Naive thymus-derived CD4-positive, alpha-beta T cell (primary cell): ENCODE measurements around the gene CKMT2. TPM values are rescaled to one million over a fixed set of nuclear protein-coding genes. Genes with fewer than 3 reads are reported as not detected.

Experiments
- ATAC-seq: fragments of 150-1000 bp; cut with Tn5 transposase; 2 replicates; pipeline ENCODE4 v1.10.0; 2021; ENCODE audit warnings: mild to moderate bottlenecking, moderate library complexity
- CTCF ChIA-PET: fragments of 350-600 bp; sonication (Branson Sonifier 250); formaldehyde crosslinking; loops from one replicate; lab custom pipeline; 2021; ENCODE audit warnings: antibody characterized with exemption; lab: Charles Lee
- POLR2A ChIA-PET: fragments of 350-600 bp; sonication (Branson Sonifier 250); formaldehyde crosslinking; loops from one replicate; lab custom pipeline; 2021; ENCODE audit warnings: antibody characterized with exemption, inconsistent platforms; lab: Charles Lee
- DNase-seq, 9 donors: peaks; one replicate each; pipeline versions ENCODE4 v3.0.0 to v3.0.0-alpha.2; 2020 to 2022; ENCODE audit warnings: mixed read lengths in 1 of 9
- H3K27ac ChIP-seq: one replicate; pipeline ENCODE4 v1.7.0; 2013; ENCODE audit warnings: mild to moderate bottlenecking, low read depth, low read length, moderate library complexity
- H3K27me3 ChIP-seq, 2 donors: one replicate each; pipeline ENCODE4 v1.7.0; 2013; ENCODE audit warnings: low read length in 2 of 2, mild to moderate bottlenecking in 2 of 2, moderate library complexity in 2 of 2; ENCODE audit not compliant: control insufficient read depth in 2 of 2, insufficient read depth in 2 of 2
- H3K36me3 ChIP-seq, 3 experiments: 1 replicate in 2 of 3; 2 replicates in 1 of 3; pipeline ENCODE4 v1.7.0; 2013; ENCODE audit warnings: low read length in 3 of 3, mild to moderate bottlenecking in 3 of 3, moderate library complexity in 1 of 3; ENCODE audit not compliant: insufficient read depth in 3 of 3, control insufficient read depth in 2 of 3
- H3K4me1 ChIP-seq, 2 donors: one replicate each; pipeline ENCODE4 v1.7.0; 2013; ENCODE audit warnings: low read length in 2 of 2, mild to moderate bottlenecking in 2 of 2, moderate library complexity in 1 of 2; ENCODE audit not compliant: control insufficient read depth in 2 of 2, insufficient read depth in 2 of 2
- H3K4me3 ChIP-seq: 2 replicates; pipeline ENCODE4 v1.7.0; 2013; ENCODE audit warnings: mild to moderate bottlenecking, low read length
- H3K9me3 ChIP-seq, 3 experiments: 1 replicate in 2 of 3; 2 replicates in 1 of 3; pipeline ENCODE4 v1.7.0; 2013; ENCODE audit warnings: low read length in 3 of 3; ENCODE audit not compliant: control insufficient read depth in 2 of 3
- H3K27ac Mint-ChIP-seq, 9 donors: one replicate each; pipeline ENCODE4 v1.8.0; 2020 to 2022; ENCODE audit warnings: mixed read lengths in 9 of 9, mild to moderate bottlenecking in 8 of 9, moderate library complexity in 5 of 9, inconsistent platforms in 2 of 9
- H3K27me3 Mint-ChIP-seq, 5 donors: one replicate each; pipeline ENCODE4 v1.8.0; 2021 to 2022; ENCODE audit warnings: mixed read lengths in 5 of 5, mild to moderate bottlenecking in 1 of 5
- H3K36me3 Mint-ChIP-seq, 5 donors: one replicate each; pipeline ENCODE4 v1.8.0; 2020 to 2022; ENCODE audit warnings: mixed read lengths in 5 of 5, mild to moderate bottlenecking in 3 of 5, inconsistent platforms in 1 of 5
- H3K4me1 Mint-ChIP-seq, 7 donors: one replicate each; pipeline ENCODE4 v1.8.0; 2020 to 2022; ENCODE audit warnings: mixed read lengths in 7 of 7, mild to moderate bottlenecking in 3 of 7, inconsistent platforms in 1 of 7
- H3K4me3 Mint-ChIP-seq, 10 donors: one replicate each; pipeline ENCODE4 v1.8.0; 2020 to 2022; ENCODE audit warnings: mild to moderate bottlenecking in 10 of 10, mixed read lengths in 10 of 10, moderate library complexity in 6 of 10, inconsistent platforms in 2 of 10
- H3K9me3 Mint-ChIP-seq, 11 donors: one replicate each; pipeline ENCODE4 v1.8.0; 2020 to 2022; ENCODE audit warnings: mixed read lengths in 11 of 11, mild to moderate bottlenecking in 4 of 11, inconsistent platforms in 1 of 11, moderate library complexity in 1 of 11
- intact Hi-C, 2 donors: fragments of 100-400 bp; cut with micrococcal nuclease; formaldehyde crosslinking; loops; one replicate each; pipeline ENCODE4 v1.15.1; 2023
- polyA plus RNA-seq, 2 donors: library from polyadenylated mRNA; unstranded; fragments of 300-500 nt; fragmentation: Illumina TruSeq; gene quantifications; one replicate each; pipeline ENCODE4 v1.2.3, GENCODE V29; 2021
- total RNA-seq, 6 experiments: library from RNA in 5 of 6; stranded (reverse) in 5 of 6; gene quantifications; 1 replicate in 5 of 6; 2 replicates in 1 of 6; pipeline ENCODE4 v1.2.3 and lab custom pipeline; 2021 to 2026

The CKMT2 gene
- total and polyA plus RNA-seq, 7 experiments from 2014 or later = not detected

GRCh38 chr5:81250004-81250403 lies 16.9 kb downstream of the CKMT2 start:
- peaks cover 0 to 49% (median 20%) of the 10 kb centered on the region in 5 donors for H3K36me3 Mint-ChIP-seq
- no peak for ATAC-seq
- peak overlapping the region in 1 of 9 donors; percentile 23 for H3K27ac Mint-ChIP-seq
- no peak for DNase-seq
- H3K27me3 Mint-ChIP-seq = no peaks in the 10 kb centered on the region
- H3K9me3 Mint-ChIP-seq = peaks cover 0 to 1% (median 0%) of the 10 kb centered on the region in 11 donors
- CTCF ChIA-PET = no interaction called here
- no peaks in the 10 kb centered on the region for H3K4me1 ChIP-seq
- no peak overlapping the region for H3K4me3 Mint-ChIP-seq
- H3K4me1 Mint-ChIP-seq = peaks cover 0 to 6% (median 0%) of the 10 kb centered on the region in 7 donors
- POLR2A ChIA-PET = no interaction called here
- intact Hi-C loops = loop anchor here in 1 of 2 donors (5.0 kb wide), 1 partner anchor 47 kb away; no protein-coding TSS in a partner anchor
- no peaks in the 10 kb centered on the region for H3K27me3 ChIP-seq
- H3K4me3 ChIP-seq = no peak overlapping the region
- no peak overlapping the region for H3K27ac ChIP-seq
- H3K9me3 ChIP-seq = no peaks in the 10 kb centered on the region
- H3K36me3 ChIP-seq = no peaks in the 10 kb centered on the region

- no peaks in the 10 kb centered on the region for H3K27me3 ChIP-seq
- Mint-ChIP-seq H3K27ac (no peak overlapping the region), H3K36me3 (peaks cover 0 to 52% (median 22%) of the 10 kb centered on the region in 5 donors), H3K27me3 (no peaks in the 10 kb centered on the region), H3K4me3 (no peak overlapping the region), H3K9me3 (peaks cover 0 to 1% (median 0%) of the 10 kb centered on the region in 11 donors), H3K4me1 (peaks cover 0 to 5% (median 0%) of the 10 kb centered on the region in 7 donors)
- ChIA-PET CTCF (interaction anchor here (0.6 kb wide), 1 partner anchor 12 kb away, joined by 4 read pairs; no protein-coding TSS in a partner anchor), POLR2A (no interaction called here)
- intact Hi-C loops = loop anchor here in 1 of 2 donors (5.0 kb wide), 1 partner anchor 45 kb away; no protein-coding TSS in a partner anchor
- no peak overlapping the region for H3K4me3 ChIP-seq
- H3K27ac ChIP-seq = no peak overlapping the region
- H3K36me3 ChIP-seq = no peaks in the 10 kb centered on the region
- H3K4me1 ChIP-seq = no peaks in the 10 kb centered on the region
- no peak for ATAC-seq
- no peak for DNase-seq
- no peaks in the 10 kb centered on the region for H3K9me3 ChIP-seq
These were observed 18.8 kb downstream of the CKMT2 start for GRCh38 chr5:81251922-81252321.

DNA sequence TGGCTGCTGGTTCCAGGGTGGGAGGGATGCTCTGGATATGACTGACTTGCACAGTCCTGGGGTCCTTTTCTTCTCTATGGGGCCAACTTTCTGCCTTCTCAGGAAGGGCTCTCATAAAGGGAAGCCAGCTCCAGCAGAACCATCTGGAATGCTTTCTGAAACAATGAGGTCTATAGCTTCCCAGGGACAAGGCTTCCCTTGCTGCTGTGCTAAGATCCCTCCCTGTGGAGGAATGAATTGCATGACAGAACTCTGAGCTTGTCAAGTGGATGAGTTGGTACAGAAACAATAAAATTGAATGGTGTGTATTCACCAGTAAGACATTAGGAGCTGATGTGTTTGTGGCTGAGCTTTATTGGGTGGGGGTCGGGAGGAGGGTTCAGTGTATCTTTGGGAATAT lies 19.8 kb downstream of the CKMT2 start:
- H3K4me3 ChIP-seq = no peak overlapping the region
- H3K9me3 ChIP-seq = no peaks in the 10 kb centered on the region
- no peak overlapping the region for H3K27ac ChIP-seq
- intact Hi-C loops = loop anchor here in 1 of 2 donors (5.0 kb wide), 1 partner anchor 44 kb away; no protein-coding TSS in a partner anchor
- Mint-ChIP-seq H3K27me3 (no peaks in the 10 kb centered on the region), H3K4me1 (peaks cover 0 to 6% (median 0%) of the 10 kb centered on the region in 7 donors), H3K27ac (no peak overlapping the region), H3K36me3 (peaks cover 3 to 55% (median 29%) of the 10 kb centered on the region in 5 donors), H3K4me3 (no peak overlapping the region), H3K9me3 (peaks cover 0 to 1% (median 0%) of the 10 kb centered on the region in 11 donors)
- no peaks in the 10 kb centered on the region for H3K4me1 ChIP-seq
- DNase-seq (no peak), ATAC-seq (no peak)
- H3K36me3 ChIP-seq = no peaks in the 10 kb centered on the region
- CTCF ChIA-PET = interaction anchor here (0.8 kb wide), 1 partner anchor 46 kb away, joined by 3 read pairs; no protein-coding TSS in a partner anchor
- POLR2A ChIA-PET = interaction anchor here (0.8 kb wide), 1 partner anchor 10 kb away, joined by 3 read pairs; no protein-coding TSS in a partner anchor
- H3K27me3 ChIP-seq = no peaks in the 10 kb centered on the region

DNA sequence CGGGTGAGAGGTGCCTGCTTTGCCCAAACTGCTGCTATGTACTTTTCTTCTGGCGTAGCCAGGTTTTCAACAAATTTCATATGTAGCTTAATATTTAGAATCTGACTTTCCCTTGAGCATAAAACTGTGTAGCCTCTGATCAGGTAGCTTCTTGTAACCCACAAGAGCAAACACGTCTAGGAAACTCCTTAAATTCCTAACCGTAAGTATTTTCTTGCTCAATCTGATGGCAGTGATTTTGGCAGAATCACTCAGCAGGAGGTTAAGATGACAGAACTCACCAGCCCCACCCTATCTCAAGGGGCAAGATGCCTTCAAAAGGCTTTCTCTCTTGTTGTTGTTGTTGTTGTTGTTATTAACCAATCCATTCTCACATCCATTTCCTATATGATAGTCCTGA lies 20.8 kb downstream of the CKMT2 start:
- intact Hi-C loops = loop anchor here in 1 of 2 donors (5.0 kb wide), 1 partner anchor 43 kb away; no protein-coding TSS in a partner anchor
- CTCF ChIA-PET = no interaction called here
- Histone ChIP-seq H3K4me1 (no peaks in the 10 kb centered on the region), H3K27me3 (no peaks in the 10 kb centered on the region), H3K4me3 (no peak overlapping the region), H3K36me3 (no peaks in the 10 kb centered on the region), H3K27ac (no peak overlapping the region), H3K9me3 (no peaks in the 10 kb centered on the region)
- peaks cover 0 to 1% (median 0%) of the 10 kb centered on the region in 11 donors for H3K9me3 Mint-ChIP-seq
- H3K27ac Mint-ChIP-seq = no peak overlapping the region
- DNase-seq (no peak), ATAC-seq (no peak)
- H3K36me3 Mint-ChIP-seq = peaks cover 3 to 59% (median 33%) of the 10 kb centered on the region in 5 donors
- no peak overlapping the region for H3K4me3 Mint-ChIP-seq
- H3K27me3 Mint-ChIP-seq = no peaks in the 10 kb centered on the region
- peaks cover 0 to 6% (median 0%) of the 10 kb centered on the region in 7 donors for H3K4me1 Mint-ChIP-seq
- POLR2A ChIA-PET = no interaction called here

DNA sequence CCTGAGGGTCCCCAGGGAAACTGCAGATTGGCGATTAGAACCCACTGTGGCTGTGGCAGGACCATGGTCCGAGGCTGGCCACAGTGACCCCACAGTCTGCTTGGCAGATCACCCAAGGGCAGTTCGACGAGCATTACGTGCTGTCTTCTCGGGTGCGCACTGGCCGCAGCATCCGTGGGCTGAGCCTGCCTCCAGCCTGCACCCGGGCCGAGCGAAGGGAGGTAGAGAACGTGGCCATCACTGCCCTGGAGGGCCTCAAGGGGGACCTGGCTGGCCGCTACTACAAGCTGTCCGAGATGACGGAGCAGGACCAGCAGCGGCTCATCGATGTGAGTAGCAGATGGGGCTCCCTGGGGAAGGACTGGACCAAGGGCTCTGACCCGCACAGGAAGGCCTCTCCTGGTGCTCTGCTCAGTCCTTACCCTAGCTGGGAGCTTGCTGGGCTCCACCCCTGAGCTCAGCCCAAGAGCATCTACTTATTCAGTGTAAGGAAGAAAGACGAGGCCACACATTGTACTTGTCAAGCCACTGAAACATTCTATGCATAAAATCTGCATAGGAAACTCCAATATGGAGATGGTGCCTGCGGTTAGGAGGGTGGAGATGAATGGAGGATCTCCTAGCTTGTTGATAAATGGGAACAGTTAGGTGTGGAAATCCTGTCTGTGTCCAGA lies 21.9 kb downstream of the CKMT2 start:
- Histone ChIP-seq H3K4me3 (no peak overlapping the region), H3K4me1 (no peaks in the 10 kb centered on the region), H3K27ac (no peak overlapping the region), H3K36me3 (no peaks in the 10 kb centered on the region), H3K27me3 (no peaks in the 10 kb centered on the region), H3K9me3 (no peaks in the 10 kb centered on the region)
- ChIA-PET CTCF (no interaction called here), POLR2A (no interaction called here)
- no peak for DNase-seq
- no peak for ATAC-seq
- H3K4me3 Mint-ChIP-seq = no peak overlapping the region
- no peaks in the 10 kb centered on the region for H3K27me3 Mint-ChIP-seq
- H3K4me1 Mint-ChIP-seq = peaks cover 0 to 9% (median 0%) of the 10 kb centered on the region in 7 donors
- H3K9me3 Mint-ChIP-seq = peaks cover 2 to 6% (median 5%) of the 10 kb centered on the region in 11 donors
- H3K27ac Mint-ChIP-seq = no peak overlapping the region
- peaks cover 9 to 63% (median 38%) of the 10 kb centered on the region in 5 donors for H3K36me3 Mint-ChIP-seq
- intact Hi-C loops = loop anchor here in 1 of 2 donors (5.0 kb wide), 1 partner anchor 42 kb away; no protein-coding TSS in a partner anchor

- intact Hi-C loops = no loop called here
- ChIA-PET POLR2A (no interaction called here), CTCF (no interaction called here)
- H3K27ac Mint-ChIP-seq = no peak overlapping the region
- ATAC-seq (no peak), DNase-seq (no peak)
- H3K27me3 Mint-ChIP-seq = no peaks in the 10 kb centered on the region
- no peak overlapping the region for H3K4me3 Mint-ChIP-seq
- Histone ChIP-seq H3K9me3 (no peaks in the 10 kb centered on the region), H3K27me3 (no peaks in the 10 kb centered on the region), H3K27ac (no peak overlapping the region), H3K4me1 (no peaks in the 10 kb centered on the region), H3K36me3 (no peaks in the 10 kb centered on the region), H3K4me3 (no peak overlapping the region)
- H3K9me3 Mint-ChIP-seq = peaks cover 6 to 21% (median 13%) of the 10 kb centered on the region in 11 donors
- peaks cover 11 to 62% (median 45%) of the 10 kb centered on the region in 5 donors for H3K36me3 Mint-ChIP-seq
- H3K4me1 Mint-ChIP-seq = peaks cover 0 to 10% (median 0%) of the 10 kb centered on the region in 7 donors
These were observed 23.6 kb downstream of the CKMT2 start for GRCh38 chr5:81256766-81257165.
